ENCODE results near the gene KLHL18.
A peak's percentile ranks its signal among the peaks of the same experiment; 100 is the strongest.
"Not testable (repeated sequence)": the region's sequence is repeated elsewhere in the genome, so short reads cannot be mapped to it uniquely, and the experiment has no call there.

The KLHL18 gene

DNA sequence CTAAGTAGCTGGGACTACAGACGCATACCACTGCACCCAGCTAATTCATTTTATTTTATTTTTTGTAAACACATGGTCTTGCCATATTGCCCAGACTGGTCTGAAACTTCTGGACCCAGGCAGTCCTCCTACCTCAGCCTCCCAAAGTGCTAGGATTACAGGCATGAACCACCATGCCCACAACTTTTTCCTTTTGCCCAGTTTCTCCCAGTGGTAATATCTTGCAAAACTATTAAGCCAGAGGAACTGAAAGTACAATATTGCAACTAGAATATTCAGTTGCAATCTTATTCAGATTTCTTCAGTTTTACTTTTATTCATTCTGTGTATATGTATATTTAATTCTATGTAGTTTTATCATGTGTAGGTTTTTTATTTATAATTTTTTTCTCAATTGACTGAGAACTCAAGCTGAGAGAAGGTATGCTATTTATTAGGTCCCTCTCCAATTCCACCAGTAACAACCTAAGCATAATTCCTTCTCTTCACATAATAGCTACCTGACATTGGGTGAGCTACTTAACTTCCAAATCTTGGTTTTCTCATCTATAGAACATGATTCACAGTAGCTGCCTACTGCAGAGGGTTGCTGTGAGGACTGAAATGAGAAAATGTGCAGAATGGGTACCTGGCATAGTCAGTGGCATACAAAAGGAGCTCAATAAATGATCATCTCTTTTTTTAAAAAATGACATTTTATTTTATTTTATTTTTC is 30.8 kb downstream of the KLHL18 start:
- DNase-seq: no peak

GRCh38 chr3:47314056-47314764 is 31.5 kb downstream of the KLHL18 start:
- DNase-seq: no peak

DNA sequence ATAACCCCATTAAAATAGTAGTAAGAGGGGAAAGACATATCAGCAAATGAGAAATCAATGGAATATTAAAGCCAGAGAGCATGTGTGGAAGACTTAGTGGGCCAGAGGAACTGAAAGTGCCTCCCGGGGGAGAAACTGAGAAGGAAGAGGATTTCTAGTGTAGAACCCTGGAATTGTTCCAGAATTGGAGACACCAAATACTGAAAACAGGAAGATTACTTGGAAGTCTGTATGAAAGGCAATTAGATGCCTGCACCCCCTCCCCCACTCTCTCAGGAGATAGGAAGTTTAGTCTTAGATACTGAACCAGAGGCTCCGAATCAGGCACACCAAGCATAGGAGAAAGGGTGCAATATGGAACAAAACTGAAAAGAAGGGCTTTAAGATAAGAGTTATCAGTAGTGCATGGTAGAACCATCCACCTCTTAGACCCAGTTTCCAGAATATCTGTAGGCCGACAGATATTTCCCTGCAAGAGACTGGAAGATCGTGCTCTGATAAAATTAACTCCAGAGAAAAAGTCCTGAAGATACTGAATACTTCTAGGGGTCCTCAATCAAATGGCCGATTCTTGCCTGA is 32.4 kb downstream of the KLHL18 start:
- DNase-seq: peak in 2 of 56 donors; percentile 3 to 37

DNA sequence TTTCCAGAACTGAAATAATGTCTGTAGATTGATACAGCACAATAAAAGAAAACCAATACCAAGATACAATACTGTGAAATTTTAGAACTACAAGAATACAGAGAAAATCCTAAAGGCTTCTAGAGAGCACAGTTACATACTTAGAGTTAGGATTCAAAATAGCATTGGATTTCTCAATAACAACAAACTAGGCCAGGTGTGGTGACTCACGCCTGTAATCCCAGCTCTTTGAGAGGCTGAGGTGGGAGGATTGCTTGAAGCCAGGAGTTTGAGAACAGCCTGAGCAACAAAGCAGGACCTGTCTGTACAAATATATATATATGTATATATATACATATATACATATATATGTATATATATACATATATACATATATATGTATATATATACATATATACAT is 33.4 kb downstream of the KLHL18 start:
- not testable (repeated sequence) for DNase-seq

DNA sequence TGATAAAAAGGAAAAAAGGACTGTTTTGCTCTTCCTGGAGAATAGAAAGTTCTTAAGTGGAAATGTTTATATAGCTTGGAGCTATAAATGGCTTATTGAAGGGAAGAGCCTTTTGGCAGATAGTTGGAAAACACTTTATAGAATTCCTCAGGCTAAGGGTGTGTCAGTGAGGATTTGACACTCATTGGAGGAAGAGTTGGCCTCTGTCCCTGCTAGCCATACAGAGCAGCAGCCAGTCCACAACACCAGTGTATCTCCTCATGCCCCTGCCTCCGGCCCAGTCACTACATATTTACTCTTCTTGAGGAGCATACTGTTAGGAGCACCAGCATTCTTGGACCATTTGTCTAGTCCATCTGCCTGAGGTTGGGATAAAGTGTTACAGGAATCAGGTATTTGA is 36.2 kb downstream of the KLHL18 start:
- DNase-seq: no peak

DNA sequence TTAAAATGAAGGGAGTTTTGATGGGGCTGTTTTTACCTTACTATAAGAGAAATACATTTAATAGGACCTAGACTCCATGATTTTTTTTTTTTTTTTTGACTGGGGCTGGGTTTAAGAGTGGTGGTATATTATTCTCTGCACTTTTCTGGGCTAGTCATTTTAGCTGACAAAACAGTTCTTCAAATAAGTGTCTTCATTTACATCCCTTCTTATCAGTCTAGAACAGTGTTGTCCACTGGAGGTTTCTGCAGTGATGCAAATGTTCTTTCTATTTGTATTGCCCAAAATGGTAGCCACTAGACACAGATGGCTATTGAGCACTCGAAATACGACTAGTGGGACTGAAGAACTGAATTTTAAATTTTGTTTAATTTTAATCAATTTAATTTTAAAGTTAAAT is 37.2 kb downstream of the KLHL18 start:
- DNase-seq: no peak

- DNase-seq: no peak
Observed at GRCh38 chr3:47323431-47324277, 40.9 kb downstream of the KLHL18 start.

DNA sequence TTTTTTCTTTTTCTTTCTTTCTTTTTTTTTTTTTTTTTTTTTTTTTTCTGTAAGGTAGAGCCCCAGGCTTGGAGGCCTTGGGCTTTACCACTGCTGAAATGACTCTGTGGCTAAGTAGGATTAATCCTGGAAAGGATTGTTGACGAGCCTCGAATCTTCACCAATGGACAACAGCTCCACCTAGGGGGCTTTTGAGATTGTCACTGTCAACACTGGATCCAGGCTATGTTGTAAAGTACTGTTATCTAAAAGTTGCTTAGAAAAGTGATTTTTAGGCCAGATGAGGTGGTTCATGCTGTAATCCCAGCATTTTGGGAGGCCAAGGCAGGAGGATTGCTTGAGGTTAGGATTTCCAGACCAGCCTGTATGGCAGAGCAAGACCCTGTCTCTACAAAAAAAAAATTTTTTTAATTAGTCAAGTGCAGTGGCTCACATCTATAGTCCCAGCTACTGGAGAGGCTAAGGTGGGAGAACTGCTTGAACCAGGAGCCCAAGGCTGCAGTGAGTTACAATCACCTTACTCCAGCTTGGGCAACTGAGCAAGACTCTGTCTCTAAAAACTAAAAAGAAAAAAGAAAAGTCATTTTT is 41.6 kb downstream of the KLHL18 start:
- peak in 40 of 56 donors; percentile 1 to 73 (median 24) for DNase-seq

DNA sequence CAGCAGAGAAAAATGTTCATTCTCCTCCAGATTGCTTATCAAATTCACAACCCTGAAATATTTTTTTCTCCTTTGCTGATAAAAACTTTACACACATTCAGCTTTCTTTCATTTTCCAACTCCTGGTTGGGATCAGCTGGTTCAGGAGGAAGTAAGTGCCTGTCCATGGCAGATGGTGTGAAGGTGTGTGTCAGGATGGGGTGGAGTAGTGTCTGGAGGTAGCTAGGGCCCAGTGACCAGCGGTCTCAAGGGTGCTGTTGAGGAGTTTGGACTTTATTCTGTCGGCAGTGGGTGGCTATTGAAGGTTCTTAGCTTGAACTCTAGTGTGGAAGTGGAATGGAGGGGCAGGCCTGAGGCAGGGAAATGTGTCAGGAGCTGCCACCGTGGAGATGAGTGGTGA is 51.2 kb downstream of the KLHL18 start:
- no peak for DNase-seq

DNA sequence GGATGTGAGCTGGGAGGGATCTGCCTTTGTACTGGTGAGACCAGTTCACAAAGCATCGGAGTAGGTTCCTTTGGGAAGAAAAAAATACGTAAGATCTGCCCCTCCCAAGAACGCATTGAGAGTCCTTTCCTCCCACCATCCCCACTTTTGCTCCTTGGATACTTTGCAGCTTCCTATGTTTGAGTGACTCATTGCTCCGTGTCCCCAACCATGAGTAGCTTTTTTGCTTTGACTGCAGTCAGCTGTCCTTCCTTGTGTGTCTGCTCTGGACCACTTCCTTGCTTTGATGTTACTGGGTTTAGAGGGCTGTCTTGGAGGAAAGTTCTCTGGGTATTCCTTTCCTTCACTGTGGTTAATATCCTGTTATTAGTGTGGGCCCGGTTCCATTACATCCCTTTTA is 54.9 kb downstream of the KLHL18 start:
- DNase-seq: peak in 2 of 56 donors; percentile 9 to 15

- no peak for DNase-seq
Observed at GRCh38 chr3:47339951-47340350, 57.2 kb downstream of the KLHL18 start.

DNA sequence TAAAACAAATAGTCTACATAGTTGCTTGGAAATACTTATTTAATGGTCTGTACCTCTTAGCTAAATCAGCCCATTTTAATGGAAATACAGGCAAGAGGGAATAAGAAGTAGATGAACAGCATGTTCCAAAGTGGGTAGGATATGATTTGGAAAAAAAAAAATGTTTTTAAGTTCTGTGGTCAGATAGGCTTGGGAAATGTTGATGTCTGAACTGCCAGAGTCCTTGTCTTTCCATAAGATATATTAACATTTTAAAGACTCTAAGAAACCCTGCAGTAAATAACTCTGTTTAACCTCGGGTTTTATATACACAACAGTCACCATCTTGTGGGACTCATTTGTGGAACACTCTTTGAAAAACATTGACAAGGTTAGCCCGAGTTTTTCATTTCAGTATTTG is 58.1 kb downstream of the KLHL18 start:
- DNase-seq: no peak

GRCh38 chr3:47342151-47342550 is 59.4 kb downstream of the KLHL18 start:
- DNase-seq: no peak

- no peak for DNase-seq
Observed at GRCh38 chr3:47342812-47343211, 60.1 kb downstream of the KLHL18 start.

GRCh38 chr3:47343471-47343971 is 60.8 kb downstream of the KLHL18 start:
- no peak for DNase-seq

DNA sequence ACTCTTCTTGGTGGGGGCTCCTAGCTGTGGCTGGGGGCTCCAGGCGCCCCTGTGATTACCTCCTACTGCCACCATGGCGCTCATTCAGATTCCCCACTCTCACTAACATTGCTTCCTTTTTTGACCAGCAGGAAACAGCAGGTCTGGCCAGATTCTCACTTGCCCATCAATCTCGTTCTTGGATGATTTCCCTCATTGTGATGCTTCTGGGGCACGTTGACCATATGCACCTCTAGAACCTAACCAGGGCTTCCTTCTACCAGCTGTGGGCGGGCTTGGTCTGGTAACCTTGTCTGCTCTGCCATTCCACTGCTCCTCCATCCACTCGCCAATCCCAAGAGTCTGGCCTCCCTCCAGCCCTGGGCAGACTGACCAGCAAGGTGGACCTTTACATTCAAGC is 62.2 kb downstream of the KLHL18 start:
- DNase-seq: no peak

- peak in 1 of 56 donors; percentile 0 for DNase-seq
Observed at GRCh38 chr3:47347217-47347801, 64.6 kb downstream of the KLHL18 start.

DNA sequence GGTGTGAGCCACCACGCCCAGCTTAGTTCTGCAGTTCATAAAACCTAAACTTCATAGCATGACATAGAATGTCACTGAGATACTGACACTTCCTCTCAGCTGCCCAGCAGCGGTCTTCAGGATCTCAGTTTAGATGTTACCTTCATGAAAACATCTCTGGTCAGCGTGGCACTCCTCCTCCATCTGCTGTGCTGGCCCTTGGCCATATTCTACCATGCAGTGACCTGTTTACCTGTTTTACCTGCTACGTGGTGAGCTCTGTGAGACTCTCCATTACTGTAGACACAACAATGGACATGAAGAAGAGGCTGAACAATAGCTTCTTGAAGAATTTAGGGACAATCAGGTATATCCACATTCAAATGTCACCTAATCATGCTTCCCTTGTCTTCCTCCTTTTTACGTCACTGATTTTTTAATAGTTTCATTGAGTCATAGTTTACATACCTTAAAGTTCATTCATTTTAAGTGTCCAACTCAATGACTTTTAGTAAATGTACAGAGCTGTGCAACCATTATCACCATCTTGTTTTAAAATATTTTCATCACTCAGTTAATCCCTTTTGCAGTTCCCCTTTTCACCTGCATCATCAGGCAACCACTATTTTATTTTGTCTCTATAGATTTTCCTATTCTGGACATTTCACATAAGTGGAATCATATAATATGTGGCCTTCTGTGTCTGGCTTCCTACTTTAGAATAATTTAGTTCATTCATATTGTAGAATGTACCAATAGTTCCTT is 65.8 kb downstream of the KLHL18 start:
- DNase-seq: no peak

- no peak for DNase-seq
Observed at GRCh38 chr3:47355010-47355409, 72.3 kb downstream of the KLHL18 start.

- DNase-seq: no peak
Observed at GRCh38 chr3:47356201-47356600, 73.5 kb downstream of the KLHL18 start.

All from nucleus accumbens (tissue), 56 donors.